GM23248 (cell line): ENCODE measurements around the gene DNASE1. TPM values are rescaled to one million over a fixed set of nuclear protein-coding genes. Genes with fewer than 3 reads are reported as not detected.

Source experiments
- DNase-seq: peaks from one replicate; pipeline ENCODE4 v3.0.0-alpha.2; 2015
- H2AFZ ChIP-seq: fragments of 200-600 bp; sonication (generic); 2 replicates; pipeline ENCODE4 v1.6.1; 2016; ENCODE audit warnings: antibody characterized with exemption
- H3F3A ChIP-seq: fragments of 200-600 bp; sonication (generic); 2 replicates; pipeline ENCODE4 v1.6.1; 2016; ENCODE audit warnings: mild to moderate bottlenecking, antibody characterized with exemption, mixed run types; ENCODE audit not compliant: insufficient read depth
- H3K27ac ChIP-seq: fragments of 200-600 bp; sonication (generic); 2 replicates; pipeline ENCODE4 v1.5.1; 2016; ENCODE audit warnings: mild to moderate bottlenecking
- H3K27me3 ChIP-seq: fragments of 200-600 bp; sonication (generic); replicated peaks from 2 replicates; pipeline ENCODE4 v1.6.1; 2016; ENCODE audit warnings: mild to moderate bottlenecking; ENCODE audit not compliant: insufficient read depth
- H3K36me3 ChIP-seq: fragments of 200-600 bp; sonication (generic); 2 replicates; pipeline ENCODE4 v1.6.1; 2016; ENCODE audit warnings: low read depth, mild to moderate bottlenecking
- H3K4me1 ChIP-seq: fragments of 200-600 bp; sonication (generic); 2 replicates; pipeline ENCODE4 v1.6.1; 2016; ENCODE audit warnings: mild to moderate bottlenecking; ENCODE audit not compliant: insufficient read depth
- H3K4me2 ChIP-seq: fragments of 200-600 bp; sonication (generic); one replicate; pipeline ENCODE4 v1.6.1; 2016; ENCODE audit warnings: mild to moderate bottlenecking; ENCODE audit not compliant: unreplicated experiment
- H3K4me3 ChIP-seq: fragments of 200-600 bp; sonication (generic); 2 replicates; pipeline ENCODE4 v1.5.1; 2016; ENCODE audit warnings: mild to moderate bottlenecking
- H3K79me2 ChIP-seq: fragments of 200-600 bp; sonication (generic); 2 replicates; pipeline ENCODE4 v1.6.1; 2016; ENCODE audit warnings: mild to moderate bottlenecking; ENCODE audit not compliant: insufficient read depth
- H3K9ac ChIP-seq: fragments of 200-600 bp; sonication (generic); 2 replicates; pipeline ENCODE4 v1.6.1; 2016; ENCODE audit warnings: mild to moderate bottlenecking
- H3K9me2 ChIP-seq: fragments of 200-600 bp; sonication (generic); 2 replicates; pipeline ENCODE4 v1.6.1; 2016; ENCODE audit warnings: mixed run types, mild to moderate bottlenecking, moderate library complexity; ENCODE audit not compliant: insufficient read depth
- H3K9me3 ChIP-seq: fragments of 200-600 bp; sonication (generic); one replicate; pipeline ENCODE4 v1.6.1; 2017; ENCODE audit warnings: low read depth
- H4K20me1 ChIP-seq: fragments of 200-600 bp; sonication (generic); 2 replicates; pipeline ENCODE4 v1.6.0; 2016; ENCODE audit not compliant: insufficient read depth
- EZH2 ChIP-seq: fragments of 200-600 bp; sonication (generic); IDR thresholded peaks from 2 replicates; pipeline ENCODE4 v1.6.1; 2018; ENCODE audit warnings: antibody characterized with exemption, mild to moderate bottlenecking; ENCODE audit not compliant: insufficient read depth, poor library complexity, severe bottlenecking
- EZH2phosphoT487 ChIP-seq: fragments of 200-600 bp; sonication (generic); IDR thresholded peaks from 2 replicates; pipeline ENCODE4 v1.6.1; 2018; ENCODE audit warnings: antibody characterized with exemption, moderate library complexity, mild to moderate bottlenecking, low read depth; ENCODE audit not compliant: insufficient read depth
- WGBS, 2 experiments: methylation state at CpG; one replicate each; pipeline ENCODE4 v1.1.6; 2015 to 2017; ENCODE audit warnings: low lambda C conversion rate in 2 of 2, low coverage in 1 of 2; ENCODE audit errors: missing lambda C conversion rate in 2 of 2; 5-methylcytosine and 5-hydroxymethylcytosine counted together
- in situ Hi-C: fragments of 300-500 bp; cut with MboI; formaldehyde crosslinking; loops from 2 replicates; pipeline ENCODE4 v1.15.0; 2020
- polyA plus RNA-seq: library from polyadenylated mRNA; unstranded; fragments of >200 nt; fragmentation: Nextera tagmentation; extraction: Ambion mirVana; gene quantifications from 2 replicates; pipeline ENCODE4 v1.2.1, GENCODE V29; 2016
- total RNA-seq: library from RNA; depleted of rRNA; stranded (reverse); fragments of >200 nt; shearing (Covaris generic); gene quantifications from 2 replicates; pipeline ENCODE4 v1.2.3, GENCODE V29; 2014

Gene DNASE1
- total and polyA plus RNA-seq, 2 experiments from 2014 or later = 4.2 to 4.3 TPM

GRCh38 chr16:3650631-3651265 lies 3.7 kb upstream of the DNASE1 start:
- TF ChIP-seq EZH2 (no peak), EZH2phosphoT487 (no peak)
- DNase-seq = no peak
- no peaks in the 10 kb centered on the region for H3K79me2 ChIP-seq
- H3K4me2 ChIP-seq = no peak overlapping the region
- no peaks in the 10 kb centered on the region for H3K9me3 ChIP-seq
- no peaks in the 10 kb centered on the region for H3K9me2 ChIP-seq
- H2AFZ ChIP-seq = no peak overlapping the region
- H3K4me1 ChIP-seq = no peaks in the 10 kb centered on the region
- H3K4me3 ChIP-seq = no peak overlapping the region
- no peaks in the 10 kb centered on the region for H4K20me1 ChIP-seq
- H3K27me3 ChIP-seq = no peaks in the 10 kb centered on the region
- WGBS, 2 experiments = 90 to 95% methylated on average over 13 of the region's 13 CpGs
- H3K27ac ChIP-seq = no peak overlapping the region
- H3K9ac ChIP-seq = no peak overlapping the region
- in situ Hi-C loops = no loop called here
- H3K36me3 ChIP-seq = no peaks in the 10 kb centered on the region
- H3F3A ChIP-seq = no peaks in the 10 kb centered on the region

DNA sequence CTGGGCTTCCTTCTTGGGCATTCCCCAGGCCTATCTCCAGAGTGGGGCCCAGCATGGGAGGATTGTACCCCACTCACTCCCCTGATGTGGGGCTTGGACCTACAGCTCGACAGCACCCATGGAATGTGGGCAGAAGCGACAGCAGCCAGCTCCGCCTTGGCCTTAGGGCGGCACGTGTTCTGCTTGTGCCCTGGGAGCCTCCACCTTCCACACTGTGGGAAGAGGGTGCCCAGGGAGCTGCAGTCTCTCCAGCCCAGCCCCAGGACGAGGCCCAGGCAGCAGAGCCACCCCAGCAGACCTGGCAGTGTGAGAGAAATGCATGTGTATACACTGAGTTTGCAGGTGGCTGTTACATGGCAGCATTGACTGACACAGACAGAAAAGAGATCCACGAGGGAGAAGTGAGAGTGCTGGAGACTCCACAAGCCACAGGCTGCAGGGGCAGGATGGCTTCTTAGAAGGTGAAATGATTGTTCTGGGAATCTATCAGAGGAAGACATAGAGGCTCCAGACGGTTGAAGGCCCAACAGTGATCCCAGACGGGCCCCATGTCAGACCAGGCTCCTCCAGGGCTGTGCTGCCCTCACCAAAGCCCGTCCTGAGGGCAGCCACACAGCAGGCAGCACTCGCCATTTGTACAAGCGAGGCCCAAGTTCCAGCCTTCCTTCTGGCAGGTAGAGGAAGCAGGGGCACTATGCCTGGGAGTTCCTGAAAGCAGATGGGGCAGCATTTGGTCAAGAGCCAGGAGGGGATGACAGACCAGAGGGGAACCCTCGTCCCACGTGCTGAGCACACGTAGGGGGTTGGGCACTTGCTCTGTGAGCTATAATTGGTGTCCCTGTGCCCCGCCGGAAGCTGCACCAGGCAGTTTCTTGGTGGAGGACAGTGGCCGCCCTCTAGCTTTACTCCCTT lies 2.8 kb upstream of the DNASE1 start:
- Histone ChIP-seq H3K9me3 (no peaks in the 10 kb centered on the region), H3K27me3 (no peaks in the 10 kb centered on the region), H3F3A (no peaks in the 10 kb centered on the region), H3K9ac (no peak overlapping the region), H3K9me2 (no peaks in the 10 kb centered on the region), H3K4me3 (no peak overlapping the region), H3K4me1 (no peaks in the 10 kb centered on the region), H3K27ac (no peak overlapping the region), H3K4me2 (no peak overlapping the region), H4K20me1 (no peaks in the 10 kb centered on the region), H3K36me3 (no peaks in the 10 kb centered on the region), H2AFZ (no peak overlapping the region), H3K79me2 (no peaks in the 10 kb centered on the region)
- no peak for DNase-seq
- no peak for TF ChIP-seq EZH2phosphoT487
- no peak for TF ChIP-seq EZH2
- in situ Hi-C loops = no loop called here
- 75 to 76% methylated on average over 18 of the region's 18 CpGs for WGBS, 2 experiments

- no peak overlapping the region for H2AFZ ChIP-seq
- WGBS, 2 experiments = 88 to 89% methylated on average over 14 of the region's 14 CpGs
- H3K9ac ChIP-seq = no peak overlapping the region
- no peaks in the 10 kb centered on the region for H4K20me1 ChIP-seq
- no peaks in the 10 kb centered on the region for H3K36me3 ChIP-seq
- H3K4me2 ChIP-seq = no peak overlapping the region
- in situ Hi-C loops = no loop called here
- TF ChIP-seq EZH2 = no peak
- no peak for TF ChIP-seq EZH2phosphoT487
- no peak overlapping the region for H3K27ac ChIP-seq
- H3K27me3 ChIP-seq = no peaks in the 10 kb centered on the region
- no peaks in the 10 kb centered on the region for H3K4me1 ChIP-seq
- H3K9me2 ChIP-seq = no peaks in the 10 kb centered on the region
- no peaks in the 10 kb centered on the region for H3K79me2 ChIP-seq
- H3K4me3 ChIP-seq = no peak overlapping the region
- H3F3A ChIP-seq = no peaks in the 10 kb centered on the region
- H3K9me3 ChIP-seq = no peaks in the 10 kb centered on the region
- no peak for DNase-seq
Measured at GRCh38 chr16:3652373-3653195, 1.9 kb upstream of the DNASE1 start.

GRCh38 chr16:3655030-3655395 lies 522 bp downstream of the DNASE1 start:
- Histone ChIP-seq H3F3A (0 out of 2 replicates have a peak, but pooled peaks cover 12% of the 10 kb centered on the region), H3K79me2 (no peaks in the 10 kb centered on the region), H2AFZ (no peak overlapping the region), H3K4me1 (no peaks in the 10 kb centered on the region), H3K9me3 (no peaks in the 10 kb centered on the region), H3K9ac (no peak overlapping the region), H3K4me3 (no peak overlapping the region), H4K20me1 (no peaks in the 10 kb centered on the region), H3K36me3 (0 out of 2 replicates have a peak, but pooled peaks cover 7% of the 10 kb centered on the region), H3K27me3 (no peaks in the 10 kb centered on the region), H3K4me2 (no peak overlapping the region), H3K9me2 (no peaks in the 10 kb centered on the region), H3K27ac (no peak overlapping the region)
- TF ChIP-seq EZH2 = no peak
- in situ Hi-C loops = no loop called here
- WGBS, 2 experiments = 86 to 89% methylated on average over 10 to 12 of the region's 12 CpGs
- no peak for DNase-seq
